OCI-LY7 (cell line): ENCODE measurements around the gene ZNF443.
"Not testable (repeated sequence)": the region's sequence is repeated elsewhere in the genome, so short reads cannot be mapped to it uniquely, and the experiment has no call there.

Experiments used
- CTCF ChIP-seq: fragments of 200-600 bp; sonication (generic); conservative IDR thresholded peaks from 2 replicates; pipeline ENCODE4 v1.5.1; 2014; ENCODE audit warnings: mild to moderate bottlenecking, antibody characterized with exemption, low read length, moderate library complexity, mixed read lengths
- EZH2phosphoT487 ChIP-seq: fragments of 200-600 bp; sonication (generic); IDR thresholded peaks from 2 replicates; pipeline ENCODE4 v1.6.1; 2018; ENCODE audit warnings: low read depth, borderline replicate concordance, mild to moderate bottlenecking, mixed run types, antibody characterized with exemption, low read length, moderate library complexity, mixed read lengths

GRCh38 chr19:12486265-12486783 lies 45.5 kb upstream of the ZNF443 start:
- TF ChIP-seq CTCF, EZH2phosphoT487: not testable (repeated sequence)
